HEK293 (cell line): ENCODE measurements around the gene FANK1.

Source experiments
- CTCF ChIA-PET: fragments of 350-600 bp; formaldehyde crosslinking; extraction: SDS; loops from one replicate; lab custom pipeline; 2021; ENCODE audit warnings: antibody characterized with exemption; lab: Yijun Ruan, JAX
- POLR2A ChIA-PET: fragments of 300-600 bp; formaldehyde crosslinking; extraction: SDS; loops from one replicate; lab custom pipeline; 2020; ENCODE audit warnings: antibody characterized with exemption, inconsistent platforms; lab: Yijun Ruan, JAX
- H3K27ac ChIP-seq: fragments of 200-500 bp; sonication (Bioruptor generic); 2 replicates; pipeline ENCODE4 v1.5.1; 2014; ENCODE audit warnings: low read depth, low read length, control low read depth, inconsistent platforms; ENCODE audit errors: extremely low read depth
- H3K36me3 ChIP-seq, 2 experiments: fragments of 200-500 bp in 1 of 2; sonication (Bioruptor generic) in 1 of 2; 1 replicate in 1 of 2; 2 replicates in 1 of 2; pipeline ENCODE4 v1.5.1; 2014 to 2017; ENCODE audit warnings: inconsistent platforms in 2 of 2, low read length in 2 of 2; ENCODE audit not compliant: control insufficient read depth in 2 of 2, insufficient read depth in 1 of 2
- H3K4me1 ChIP-seq: fragments of 200-500 bp; sonication (Bioruptor generic); 2 replicates; pipeline ENCODE4 v1.5.1; 2014; ENCODE audit warnings: mild to moderate bottlenecking, low read length, inconsistent platforms; ENCODE audit not compliant: control insufficient read depth, insufficient read depth
- H3K4me3 ChIP-seq: 2 replicates; pipeline ENCODE4 v1.5.1; 2011; ENCODE audit warnings: low read depth, mild to moderate bottlenecking, control low read depth, low read length, moderate library complexity
- H3K9me3 ChIP-seq: fragments of 200-500 bp; sonication (Bioruptor generic); 2 replicates; pipeline ENCODE4 v1.5.1; 2014; ENCODE audit warnings: low read depth, low read length, inconsistent platforms; ENCODE audit not compliant: control insufficient read depth, insufficient read depth
- BCL11A ChIP-seq: fragments of 450-650 bp; formaldehyde crosslinking; IDR thresholded peaks from 2 replicates; pipeline ENCODE4 v1.5.1; 2016; ENCODE audit warnings: low read depth, missing biosample characterization, missing genetic modification characterization
- KLF8 ChIP-seq: fragments of 450-650 bp; formaldehyde crosslinking; IDR thresholded peaks from 2 replicates; pipeline ENCODE4 v1.5.1; 2016; ENCODE audit warnings: missing biosample characterization, missing genetic modification characterization
- SCRT1 ChIP-seq: fragments of 450-650 bp; formaldehyde crosslinking; IDR thresholded peaks from 2 replicates; pipeline ENCODE4 v1.5.1; 2016; ENCODE audit warnings: missing biosample characterization, missing genetic modification characterization, borderline replicate concordance
- SCRT2 ChIP-seq: fragments of 450-650 bp; formaldehyde crosslinking; IDR thresholded peaks from 2 replicates; pipeline ENCODE4 v1.5.1; 2016; ENCODE audit warnings: missing biosample characterization, missing genetic modification characterization
- SP2 ChIP-seq: fragments of 450-650 bp; formaldehyde crosslinking; IDR thresholded peaks from 2 replicates; pipeline ENCODE4 v1.5.1; 2016; ENCODE audit warnings: missing biosample characterization, missing genetic modification characterization
- TCF7L2 ChIP-seq: IDR thresholded peaks from 2 replicates; pipeline ENCODE4 v1.6.1; 2011; ENCODE audit warnings: low read depth, mild to moderate bottlenecking, inconsistent platforms, low read length, moderate library complexity, borderline replicate concordance
- ZNF776 ChIP-seq: fragments of 450-650 bp; formaldehyde crosslinking; IDR thresholded peaks from 2 replicates; pipeline ENCODE4 v1.5.0; 2017; ENCODE audit warnings: missing biosample characterization, missing genetic modification characterization, borderline replicate concordance
- ZSCAN23 ChIP-seq: fragments of 450-650 bp; formaldehyde crosslinking; IDR thresholded peaks from 2 replicates; pipeline ENCODE4 v1.5.1; 2016; ENCODE audit warnings: missing biosample characterization, missing genetic modification characterization
- TF ChIP-seq, protein P1 (sequence below): fragments of 450-650 bp; formaldehyde crosslinking; IDR thresholded peaks from 2 replicates; pipeline ENCODE4 v1.5.1; 2016; ENCODE audit warnings: missing biosample characterization, missing genetic modification characterization
- TF ChIP-seq, protein P2 (sequence below): fragments of 450-650 bp; formaldehyde crosslinking; IDR thresholded peaks from 2 replicates; pipeline ENCODE4 v1.5.1; 2017; ENCODE audit warnings: missing biosample characterization, missing genetic modification characterization
- TF ChIP-seq, protein P3 (sequence below): fragments of 450-650 bp; formaldehyde crosslinking; IDR thresholded peaks from 2 replicates; pipeline ENCODE4 v1.5.1; 2016; ENCODE audit warnings: missing biosample characterization, missing genetic modification characterization
- TF ChIP-seq, protein P4 (sequence below): fragments of 450-650 bp; formaldehyde crosslinking; IDR thresholded peaks from 2 replicates; pipeline ENCODE4 v1.5.1; 2016; ENCODE audit warnings: missing biosample characterization, missing genetic modification characterization, low read depth

Gene FANK1

DNA sequence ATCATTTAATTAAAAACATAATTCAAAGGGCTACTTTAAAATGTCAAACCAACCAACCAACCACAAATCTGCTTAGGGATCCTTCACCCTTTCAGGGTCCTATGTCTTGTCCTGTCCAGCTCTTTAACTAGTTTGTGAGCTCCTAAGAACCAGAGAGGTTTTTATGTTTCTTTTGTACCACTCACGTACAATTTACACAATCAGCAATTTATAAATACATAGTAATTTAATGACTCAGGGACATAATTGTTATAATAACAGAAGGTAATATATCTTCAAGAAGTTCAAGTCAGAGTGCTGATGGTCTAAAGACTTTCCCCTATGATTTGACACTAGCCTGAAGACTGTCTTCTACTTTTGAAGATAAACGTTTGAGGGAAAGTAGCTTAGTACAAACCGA, 31.2 kb upstream of the FANK1 start (continued):
- TF ChIP-seq KLF8, result no peak
- no peak for TF ChIP-seq SP2
- TF ChIP-seq, protein P1, sequence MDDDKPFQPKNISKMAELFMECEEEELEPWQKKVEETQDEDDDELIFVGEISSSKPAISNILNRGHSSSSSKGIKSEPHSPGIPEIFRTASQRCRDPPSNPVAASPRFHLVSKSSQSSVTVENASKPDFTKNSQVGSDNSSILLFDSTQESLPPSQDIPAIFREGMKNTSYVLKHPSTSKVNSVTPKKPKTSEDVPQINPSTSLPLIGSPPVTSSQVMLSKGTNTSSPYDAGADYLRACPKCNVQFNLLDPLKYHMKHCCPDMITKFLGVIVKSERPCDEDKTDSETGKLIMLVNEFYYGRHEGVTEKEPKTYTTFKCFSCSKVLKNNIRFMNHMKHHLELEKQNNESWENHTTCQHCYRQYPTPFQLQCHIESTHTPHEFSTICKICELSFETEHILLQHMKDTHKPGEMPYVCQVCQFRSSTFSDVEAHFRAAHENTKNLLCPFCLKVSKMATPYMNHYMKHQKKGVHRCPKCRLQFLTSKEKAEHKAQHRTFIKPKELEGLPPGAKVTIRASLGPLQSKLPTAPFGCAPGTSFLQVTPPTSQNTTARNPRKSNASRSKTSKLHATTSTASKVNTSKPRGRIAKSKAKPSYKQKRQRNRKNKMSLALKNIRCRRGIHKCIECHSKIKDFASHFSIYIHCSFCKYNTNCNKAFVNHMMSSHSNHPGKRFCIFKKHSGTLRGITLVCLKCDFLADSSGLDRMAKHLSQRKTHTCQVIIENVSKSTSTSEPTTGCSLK (tag by site-specific recombination), result no peak
- no peak for TF ChIP-seq ZSCAN23
- TF ChIP-seq, protein P2, sequence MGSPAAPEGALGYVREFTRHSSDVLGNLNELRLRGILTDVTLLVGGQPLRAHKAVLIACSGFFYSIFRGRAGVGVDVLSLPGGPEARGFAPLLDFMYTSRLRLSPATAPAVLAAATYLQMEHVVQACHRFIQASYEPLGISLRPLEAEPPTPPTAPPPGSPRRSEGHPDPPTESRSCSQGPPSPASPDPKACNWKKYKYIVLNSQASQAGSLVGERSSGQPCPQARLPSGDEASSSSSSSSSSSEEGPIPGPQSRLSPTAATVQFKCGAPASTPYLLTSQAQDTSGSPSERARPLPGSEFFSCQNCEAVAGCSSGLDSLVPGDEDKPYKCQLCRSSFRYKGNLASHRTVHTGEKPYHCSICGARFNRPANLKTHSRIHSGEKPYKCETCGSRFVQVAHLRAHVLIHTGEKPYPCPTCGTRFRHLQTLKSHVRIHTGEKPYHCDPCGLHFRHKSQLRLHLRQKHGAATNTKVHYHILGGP (tag by site-specific recombination), result no peak
- TF ChIP-seq BCL11A (tag by site-specific recombination), result no peak

DNA sequence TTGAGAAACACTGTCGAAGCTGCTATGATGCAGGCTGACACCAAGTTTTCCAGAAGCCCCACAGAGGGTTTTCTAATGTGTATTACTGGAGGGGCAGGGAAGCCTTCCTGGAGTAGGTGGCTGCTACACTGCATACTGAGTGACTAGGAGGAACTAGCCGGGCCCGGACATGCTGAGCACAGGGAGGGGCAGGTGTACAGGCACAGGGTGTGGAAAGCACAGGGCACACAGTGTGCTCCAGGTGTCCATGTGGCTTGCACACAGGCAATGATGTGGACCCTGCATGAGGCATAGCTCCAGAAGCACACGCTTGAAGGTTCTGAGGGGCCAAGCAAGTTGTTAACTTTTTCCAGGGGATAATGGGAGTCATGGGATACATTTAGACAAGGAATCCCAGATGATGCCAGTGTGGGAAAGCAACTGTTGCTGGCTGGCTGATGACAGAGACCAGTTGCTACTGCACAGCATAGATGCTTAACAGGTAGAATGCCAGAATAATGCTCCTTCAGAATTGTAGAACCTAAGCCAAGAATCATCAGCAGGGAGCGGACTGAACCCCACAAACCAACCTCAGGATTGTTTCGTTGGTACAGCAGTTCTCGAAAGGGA, 29.8 kb upstream of the FANK1 start:
- H3K4me3 ChIP-seq, result no peak overlapping the region
- POLR2A ChIA-PET, result no interaction called here
- TF ChIP-seq, protein P3, sequence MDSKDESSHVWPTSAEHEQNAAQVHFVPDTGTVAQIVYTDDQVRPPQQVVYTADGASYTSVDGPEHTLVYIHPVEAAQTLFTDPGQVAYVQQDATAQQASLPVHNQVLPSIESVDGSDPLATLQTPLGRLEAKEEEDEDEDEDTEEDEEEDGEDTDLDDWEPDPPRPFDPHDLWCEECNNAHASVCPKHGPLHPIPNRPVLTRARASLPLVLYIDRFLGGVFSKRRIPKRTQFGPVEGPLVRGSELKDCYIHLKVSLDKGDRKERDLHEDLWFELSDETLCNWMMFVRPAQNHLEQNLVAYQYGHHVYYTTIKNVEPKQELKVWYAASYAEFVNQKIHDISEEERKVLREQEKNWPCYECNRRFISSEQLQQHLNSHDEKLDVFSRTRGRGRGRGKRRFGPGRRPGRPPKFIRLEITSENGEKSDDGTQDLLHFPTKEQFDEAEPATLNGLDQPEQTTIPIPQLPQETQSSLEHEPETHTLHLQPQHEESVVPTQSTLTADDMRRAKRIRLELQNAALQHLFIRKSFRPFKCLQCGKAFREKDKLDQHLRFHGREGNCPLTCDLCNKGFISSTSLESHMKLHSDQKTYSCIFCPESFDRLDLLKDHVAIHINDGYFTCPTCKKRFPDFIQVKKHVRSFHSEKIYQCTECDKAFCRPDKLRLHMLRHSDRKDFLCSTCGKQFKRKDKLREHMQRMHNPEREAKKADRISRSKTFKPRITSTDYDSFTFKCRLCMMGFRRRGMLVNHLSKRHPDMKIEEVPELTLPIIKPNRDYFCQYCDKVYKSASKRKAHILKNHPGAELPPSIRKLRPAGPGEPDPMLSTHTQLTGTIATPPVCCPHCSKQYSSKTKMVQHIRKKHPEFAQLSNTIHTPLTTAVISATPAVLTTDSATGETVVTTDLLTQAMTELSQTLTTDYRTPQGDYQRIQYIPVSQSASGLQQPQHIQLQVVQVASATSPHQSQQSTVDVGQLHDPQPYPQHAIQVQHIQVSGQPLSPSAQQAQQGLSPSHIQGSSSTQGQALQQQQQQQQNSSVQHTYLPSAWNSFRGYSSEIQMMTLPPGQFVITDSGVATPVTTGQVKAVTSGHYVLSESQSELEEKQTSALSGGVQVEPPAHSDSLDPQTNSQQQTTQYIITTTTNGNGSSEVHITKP, result no peak
- no peak for TF ChIP-seq TCF7L2
- no peak for TF ChIP-seq ZNF776 (tag by site-specific recombination)
- TF ChIP-seq, protein P4, sequence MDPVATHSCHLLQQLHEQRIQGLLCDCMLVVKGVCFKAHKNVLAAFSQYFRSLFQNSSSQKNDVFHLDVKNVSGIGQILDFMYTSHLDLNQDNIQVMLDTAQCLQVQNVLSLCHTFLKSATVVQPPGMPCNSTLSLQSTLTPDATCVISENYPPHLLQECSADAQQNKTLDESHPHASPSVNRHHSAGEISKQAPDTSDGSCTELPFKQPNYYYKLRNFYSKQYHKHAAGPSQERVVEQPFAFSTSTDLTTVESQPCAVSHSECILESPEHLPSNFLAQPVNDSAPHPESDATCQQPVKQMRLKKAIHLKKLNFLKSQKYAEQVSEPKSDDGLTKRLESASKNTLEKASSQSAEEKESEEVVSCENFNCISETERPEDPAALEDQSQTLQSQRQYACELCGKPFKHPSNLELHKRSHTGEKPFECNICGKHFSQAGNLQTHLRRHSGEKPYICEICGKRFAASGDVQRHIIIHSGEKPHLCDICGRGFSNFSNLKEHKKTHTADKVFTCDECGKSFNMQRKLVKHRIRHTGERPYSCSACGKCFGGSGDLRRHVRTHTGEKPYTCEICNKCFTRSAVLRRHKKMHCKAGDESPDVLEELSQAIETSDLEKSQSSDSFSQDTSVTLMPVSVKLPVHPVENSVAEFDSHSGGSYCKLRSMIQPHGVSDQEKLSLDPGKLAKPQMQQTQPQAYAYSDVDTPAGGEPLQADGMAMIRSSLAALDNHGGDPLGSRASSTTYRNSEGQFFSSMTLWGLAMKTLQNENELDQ (tag by site-specific recombination), result no peak
- TF ChIP-seq SCRT1 (tag by site-specific recombination), result 0 out of 2 replicates have a peak, but pooled peaks have one; percentile 37
- peak; percentile 86 for TF ChIP-seq SCRT2
- TF ChIP-seq, all 188 proteins: peak for 2
- H3K4me1 ChIP-seq, result peaks cover 8% of the 10 kb centered on the region
- CTCF ChIA-PET, result interaction anchor here (0.8 to 1.4 kb wide), 2 partner anchors 16 to 1163 kb away, joined by 6 read pairs; no protein-coding TSS in a partner anchor
- peaks cover 21 to 27% of the 10 kb centered on the region in 2 experiments for H3K36me3 ChIP-seq
- H3K27ac ChIP-seq, result no peak overlapping the region
- H3K9me3 ChIP-seq, result no peaks in the 10 kb centered on the region
